Measurements from ENCODE around the gene GRK5.
"Not testable (repeated sequence)": the region's sequence is repeated elsewhere in the genome, so short reads cannot be mapped to it uniquely, and the experiment has no call there.

GRK5 gene

GRCh38 chr10:119275085-119275484, 67.7 kb downstream of the GRK5 start:
- Histone ChIP-seq H3K4me3 (ENCODE audit: low read depth, low read length) (no peak overlapping the region), H3K9me3 (ENCODE audit: severe bottlenecking) (peaks cover 2% of the 10 kb centered on the region), H3K36me3 (peaks cover 8% of the 10 kb centered on the region; the same call in 1 of the 2 replicates), H3K27ac (no peak overlapping the region), H3K27me3 (ENCODE audit: insufficient read depth, low read depth, severe bottlenecking) (no peaks in the 10 kb centered on the region)
- no peak for DNase-seq
- TF ChIP-seq, protein P1, sequence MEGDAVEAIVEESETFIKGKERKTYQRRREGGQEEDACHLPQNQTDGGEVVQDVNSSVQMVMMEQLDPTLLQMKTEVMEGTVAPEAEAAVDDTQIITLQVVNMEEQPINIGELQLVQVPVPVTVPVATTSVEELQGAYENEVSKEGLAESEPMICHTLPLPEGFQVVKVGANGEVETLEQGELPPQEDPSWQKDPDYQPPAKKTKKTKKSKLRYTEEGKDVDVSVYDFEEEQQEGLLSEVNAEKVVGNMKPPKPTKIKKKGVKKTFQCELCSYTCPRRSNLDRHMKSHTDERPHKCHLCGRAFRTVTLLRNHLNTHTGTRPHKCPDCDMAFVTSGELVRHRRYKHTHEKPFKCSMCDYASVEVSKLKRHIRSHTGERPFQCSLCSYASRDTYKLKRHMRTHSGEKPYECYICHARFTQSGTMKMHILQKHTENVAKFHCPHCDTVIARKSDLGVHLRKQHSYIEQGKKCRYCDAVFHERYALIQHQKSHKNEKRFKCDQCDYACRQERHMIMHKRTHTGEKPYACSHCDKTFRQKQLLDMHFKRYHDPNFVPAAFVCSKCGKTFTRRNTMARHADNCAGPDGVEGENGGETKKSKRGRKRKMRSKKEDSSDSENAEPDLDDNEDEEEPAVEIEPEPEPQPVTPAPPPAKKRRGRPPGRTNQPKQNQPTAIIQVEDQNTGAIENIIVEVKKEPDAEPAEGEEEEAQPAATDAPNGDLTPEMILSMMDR (IDR thresholded peaks at IDR 0.05; ENCODE audit: low read depth, low read length): no peak

GRCh38 chr10:119276194-119276593, 68.8 kb downstream of the GRK5 start:
- DNase-seq; H3K27ac ChIP-seq; H3K27me3 ChIP-seq (ENCODE audit: insufficient read depth, low read depth, severe bottlenecking); H3K9me3 ChIP-seq (ENCODE audit: severe bottlenecking); H3K4me3 ChIP-seq (ENCODE audit: low read depth, low read length); H3K36me3 ChIP-seq: not testable (repeated sequence)

DNA sequence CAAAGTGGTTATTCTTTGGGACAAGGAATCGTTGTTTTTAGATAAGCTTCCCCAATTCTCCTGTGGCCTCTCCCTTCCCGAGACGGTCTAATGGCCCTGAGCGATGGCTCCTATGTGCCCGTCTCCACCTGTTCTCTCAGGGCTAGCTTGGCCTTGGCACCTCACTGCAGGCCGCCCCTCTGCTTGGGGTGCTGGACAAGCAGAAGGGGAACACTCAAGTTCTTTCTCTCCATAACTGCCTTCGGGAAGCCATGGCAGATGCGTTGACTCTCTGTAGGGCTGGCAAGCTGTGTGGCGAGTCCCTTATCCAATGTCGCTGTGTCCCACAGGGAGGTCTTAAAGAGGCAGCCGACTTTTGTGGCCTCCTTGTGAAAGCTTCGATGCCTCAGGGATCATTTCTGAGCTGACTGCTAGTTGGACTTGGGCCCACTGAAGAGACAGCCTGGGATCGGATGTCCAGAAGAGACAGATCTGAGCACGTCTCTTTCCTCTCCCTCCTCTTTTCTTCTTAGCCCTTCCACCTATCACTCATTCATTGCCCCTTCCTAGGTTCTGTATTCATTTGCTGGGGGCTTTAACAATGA, 70.8 kb downstream of the GRK5 start:
- peaks cover 3% of the 10 kb centered on the region; the same call in 1 of the 2 replicates for H3K36me3 ChIP-seq
- peak overlapping the region; percentile 19; the same call in 1 of the 2 replicates for H3K27ac ChIP-seq
- TF ChIP-seq, protein P1 (IDR thresholded peaks at IDR 0.05; ENCODE audit: low read depth, low read length): no peak
- no peak for DNase-seq
- no peak overlapping the region for H3K4me3 ChIP-seq (ENCODE audit: low read depth, low read length)
- no peaks in the 10 kb centered on the region for H3K27me3 ChIP-seq (ENCODE audit: insufficient read depth, low read depth, severe bottlenecking)
- H3K9me3 ChIP-seq (ENCODE audit: severe bottlenecking): peaks cover 2% of the 10 kb centered on the region

GRCh38 chr10:119279441-119279840, 72.1 kb downstream of the GRK5 start:
- TF ChIP-seq, protein P1 (IDR thresholded peaks at IDR 0.05; ENCODE audit: low read depth, low read length): no peak
- peaks cover 3% of the 10 kb centered on the region; the same call in 1 of the 2 replicates for H3K36me3 ChIP-seq
- peaks cover 2% of the 10 kb centered on the region for H3K9me3 ChIP-seq (ENCODE audit: severe bottlenecking)
- DNase-seq: no peak
- no peak overlapping the region for H3K27ac ChIP-seq
- no peaks in the 10 kb centered on the region for H3K27me3 ChIP-seq (ENCODE audit: insufficient read depth, low read depth, severe bottlenecking)
- H3K4me3 ChIP-seq (ENCODE audit: low read depth, low read length): no peak overlapping the region

GRCh38 chr10:119281581-119282071, 74.3 kb downstream of the GRK5 start:
- TF ChIP-seq, protein P1 (IDR thresholded peaks at IDR 0.05; ENCODE audit: low read depth, low read length): no peak
- H3K9me3 ChIP-seq (ENCODE audit: severe bottlenecking): peaks cover 2% of the 10 kb centered on the region
- H3K36me3 ChIP-seq: peaks cover 3% of the 10 kb centered on the region; the same call in 1 of the 2 replicates
- DNase-seq: peak; percentile 87
- no peaks in the 10 kb centered on the region for H3K27me3 ChIP-seq (ENCODE audit: insufficient read depth, low read depth, severe bottlenecking)
- H3K27ac ChIP-seq: peak overlapping the region; percentile 93
- H3K4me3 ChIP-seq (ENCODE audit: low read depth, low read length): peak overlapping the region; percentile 23

- Histone ChIP-seq H3K9me3 (ENCODE audit: severe bottlenecking) (no peaks in the 10 kb centered on the region), H3K27me3 (ENCODE audit: insufficient read depth, low read depth, severe bottlenecking) (no peaks in the 10 kb centered on the region), H3K36me3 (peaks cover 2% of the 10 kb centered on the region; the same call in 1 of the 2 replicates), H3K27ac (peak overlapping the region; percentile 93), H3K4me3 (ENCODE audit: low read depth, low read length) (no peak overlapping the region)
- peak; percentile 50 for DNase-seq
- TF ChIP-seq, protein P1 (IDR thresholded peaks at IDR 0.05; ENCODE audit: low read depth, low read length): no peak
Observed at GRCh38 chr10:119282446-119282845, 75.1 kb downstream of the GRK5 start.
